Measurements from ENCODE around the gene KCNMA1. TPM values are rescaled to one million over a fixed set of nuclear protein-coding genes. Genes with fewer than 3 reads are reported as not detected.

Gene KCNMA1
- total and polyA plus RNA-seq, 7 experiments from 2014 or later, result 0.42 TPM; not detected in 6

DNA sequence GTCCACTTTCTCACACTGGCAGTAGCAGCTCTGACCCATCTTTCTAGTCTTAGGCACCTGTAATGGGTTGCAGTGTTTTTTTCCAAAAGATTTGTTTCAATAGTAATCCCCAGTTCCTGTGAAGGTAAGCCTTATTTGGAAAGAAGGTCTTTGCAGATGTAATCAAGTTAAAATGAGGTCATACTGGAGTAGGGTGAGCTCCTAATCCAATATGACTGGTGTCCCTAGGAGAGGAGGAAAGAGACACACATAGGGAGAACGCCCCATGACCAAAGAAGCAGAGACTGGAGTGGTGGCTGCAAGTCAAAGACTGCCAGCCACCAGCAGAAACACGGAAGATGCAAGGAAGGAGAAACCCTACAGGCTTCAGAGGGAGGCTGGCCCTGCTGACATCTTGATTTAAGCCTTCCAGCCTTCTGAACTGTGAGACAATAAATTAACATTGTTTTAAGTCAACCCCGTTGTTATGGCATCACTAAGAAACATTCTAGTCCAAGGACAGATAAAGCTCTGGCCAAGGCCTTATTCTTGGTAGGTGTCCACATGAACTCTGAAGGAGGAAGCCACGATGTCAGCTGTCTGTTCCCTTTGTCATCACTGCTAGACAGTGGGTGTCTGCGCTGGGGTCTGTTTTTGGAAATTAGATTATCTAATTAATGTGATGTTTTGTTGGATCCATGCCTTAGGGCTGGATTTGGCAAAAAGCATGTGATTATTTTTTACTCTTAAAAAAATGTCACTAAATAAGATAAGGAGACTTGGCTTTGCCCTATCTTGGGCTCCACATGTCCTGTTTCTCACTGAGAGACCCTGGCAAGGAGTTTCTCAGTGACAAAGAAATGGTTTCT lies 214.9 kb downstream of the KCNMA1 start:
- no peaks in the 10 kb centered on the region for H3K27me3 Mint-ChIP-seq
- ChIA-PET CTCF (no interaction called here), POLR2A (no interaction called here)
- DNase-seq, result no peak
- H3K27me3 ChIP-seq (ENCODE audit: control insufficient read depth in 2 of 2, insufficient read depth in 2 of 2, low read length in 2 of 2), result no peaks in the 10 kb centered on the region
- no peaks in the 10 kb centered on the region for H3K4me1 ChIP-seq (ENCODE audit: control insufficient read depth in 2 of 2, insufficient read depth in 2 of 2, low read length in 2 of 2)
- no peak overlapping the region for H3K27ac Mint-ChIP-seq
- H3K36me3 Mint-ChIP-seq, result no peaks in the 10 kb centered on the region
- H3K36me3 ChIP-seq (ENCODE audit: control insufficient read depth in 2 of 3, insufficient read depth in 3 of 3, low read length in 3 of 3), result no peaks in the 10 kb centered on the region
- no peak overlapping the region for H3K4me3 ChIP-seq (ENCODE audit: low read length)
- no peak overlapping the region for H3K4me3 Mint-ChIP-seq
- no peaks in the 10 kb centered on the region for H3K9me3 ChIP-seq (ENCODE audit: control insufficient read depth in 2 of 3, low read length in 3 of 3)
- intact Hi-C loops (cut with micrococcal nuclease), result no loop called here
- no peaks in the 10 kb centered on the region for H3K4me1 Mint-ChIP-seq
- ATAC-seq, result no peak
- H3K27ac ChIP-seq (ENCODE audit: low read depth, low read length), result no peak overlapping the region
- no peaks in the 10 kb centered on the region for H3K9me3 Mint-ChIP-seq

DNA sequence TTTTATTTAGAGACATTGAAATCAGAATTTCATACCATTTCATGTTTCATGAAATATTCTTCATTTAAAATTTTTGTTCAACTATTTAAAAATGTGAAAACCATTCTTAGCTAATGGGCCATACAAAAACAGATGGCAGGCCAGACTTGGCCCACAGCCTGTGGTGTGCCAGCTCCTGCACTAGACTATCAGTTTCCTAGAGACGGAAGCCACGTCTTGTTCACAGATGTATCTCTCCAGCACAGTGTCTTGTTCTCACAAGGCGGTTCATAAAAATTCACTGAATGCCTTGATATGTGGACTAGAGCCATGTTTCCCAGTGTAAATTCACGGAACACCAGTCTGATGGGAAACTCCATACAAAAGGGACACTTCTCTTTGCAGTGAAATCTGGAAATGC lies 216.0 kb downstream of the KCNMA1 start:
- no peak overlapping the region for H3K27ac ChIP-seq (ENCODE audit: low read depth, low read length)
- H3K36me3 ChIP-seq (ENCODE audit: control insufficient read depth in 2 of 3, insufficient read depth in 3 of 3, low read length in 3 of 3), result no peaks in the 10 kb centered on the region
- H3K4me1 Mint-ChIP-seq, result no peaks in the 10 kb centered on the region
- no peak for DNase-seq
- no peaks in the 10 kb centered on the region for H3K4me1 ChIP-seq (ENCODE audit: control insufficient read depth in 2 of 2, insufficient read depth in 2 of 2, low read length in 2 of 2)
- intact Hi-C loops (cut with micrococcal nuclease), result no loop called here
- H3K27me3 Mint-ChIP-seq, result peaks cover 0 to 6% (median 0%) of the 10 kb centered on the region in 5 donors
- no peak overlapping the region for H3K27ac Mint-ChIP-seq
- no peaks in the 10 kb centered on the region for H3K36me3 Mint-ChIP-seq
- CTCF ChIA-PET, result no interaction called here
- no peaks in the 10 kb centered on the region for H3K27me3 ChIP-seq (ENCODE audit: control insufficient read depth in 2 of 2, insufficient read depth in 2 of 2, low read length in 2 of 2)
- no peak for ATAC-seq
- H3K4me3 Mint-ChIP-seq, result no peak overlapping the region
- no peaks in the 10 kb centered on the region for H3K9me3 ChIP-seq (ENCODE audit: control insufficient read depth in 2 of 3, low read length in 3 of 3)
- no peaks in the 10 kb centered on the region for H3K9me3 Mint-ChIP-seq
- no peak overlapping the region for H3K4me3 ChIP-seq (ENCODE audit: low read length)
- POLR2A ChIA-PET, result no interaction called here

DNA sequence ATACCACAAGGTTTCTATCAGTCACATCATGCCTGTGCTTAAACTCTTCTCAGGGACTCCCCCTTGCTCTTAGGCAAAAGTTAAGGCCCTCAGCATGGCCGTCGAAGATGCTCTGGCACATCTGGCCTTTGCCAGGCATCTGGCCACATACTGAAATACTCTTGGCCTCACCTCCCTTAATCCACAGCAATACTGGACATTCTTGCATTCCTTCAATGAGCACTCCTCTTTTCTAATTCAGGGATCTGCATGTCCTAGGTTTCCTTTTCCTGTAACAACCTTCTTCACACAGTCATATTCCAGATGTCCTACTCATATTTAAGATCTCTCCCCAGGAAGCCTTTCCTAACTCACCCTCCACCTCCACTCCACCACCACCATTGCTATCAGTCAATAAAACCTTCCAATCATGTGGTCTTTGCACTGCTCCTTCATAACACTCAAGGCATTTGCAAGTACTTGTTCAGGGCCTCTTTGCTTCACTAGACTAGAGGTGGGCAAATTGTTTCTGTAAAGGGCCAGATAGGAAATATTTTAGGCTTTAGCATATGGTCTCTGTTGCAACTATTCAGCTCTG lies 216.6 kb downstream of the KCNMA1 start:
- no peak overlapping the region for H3K27ac Mint-ChIP-seq
- ChIA-PET CTCF (no interaction called here), POLR2A (no interaction called here)
- peaks cover 0 to 6% (median 0%) of the 10 kb centered on the region in 5 donors for H3K27me3 Mint-ChIP-seq
- DNase-seq, result no peak
- no peak overlapping the region for H3K4me3 Mint-ChIP-seq
- no peaks in the 10 kb centered on the region for H3K36me3 Mint-ChIP-seq
- Histone ChIP-seq H3K9me3 (ENCODE audit: control insufficient read depth in 2 of 3, low read length in 3 of 3) (no peaks in the 10 kb centered on the region), H3K27ac (ENCODE audit: low read depth, low read length) (no peak overlapping the region), H3K27me3 (ENCODE audit: control insufficient read depth in 2 of 2, insufficient read depth in 2 of 2, low read length in 2 of 2) (no peaks in the 10 kb centered on the region), H3K36me3 (ENCODE audit: control insufficient read depth in 2 of 3, insufficient read depth in 3 of 3, low read length in 3 of 3) (no peaks in the 10 kb centered on the region), H3K4me3 (ENCODE audit: low read length) (no peak overlapping the region), H3K4me1 (ENCODE audit: control insufficient read depth in 2 of 2, insufficient read depth in 2 of 2, low read length in 2 of 2) (no peaks in the 10 kb centered on the region)
- intact Hi-C loops (cut with micrococcal nuclease), result no loop called here
- H3K4me1 Mint-ChIP-seq, result no peaks in the 10 kb centered on the region
- ATAC-seq, result no peak
- no peaks in the 10 kb centered on the region for H3K9me3 Mint-ChIP-seq

DNA sequence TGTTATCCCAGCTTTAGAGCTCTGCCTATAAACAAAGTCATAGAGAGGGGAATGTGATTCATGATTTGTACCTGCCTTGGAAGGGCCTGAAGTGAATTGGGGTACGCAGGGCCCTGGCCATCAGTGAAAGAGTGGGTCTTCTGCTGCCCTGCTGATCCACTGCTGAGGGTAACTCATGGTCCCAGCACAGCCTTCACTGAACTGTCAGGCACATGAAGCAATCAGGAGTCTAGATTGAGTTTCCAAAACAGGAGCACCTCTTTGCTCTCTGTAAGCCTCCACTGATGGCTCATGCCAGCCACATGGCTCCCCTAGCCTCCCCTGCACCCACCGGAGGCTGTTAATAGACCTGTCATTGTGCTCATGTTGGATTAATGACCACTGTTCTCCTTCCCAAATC lies 217.6 kb downstream of the KCNMA1 start:
- H3K36me3 ChIP-seq (ENCODE audit: control insufficient read depth in 2 of 3, insufficient read depth in 3 of 3, low read length in 3 of 3), result no peaks in the 10 kb centered on the region
- H3K27ac ChIP-seq (ENCODE audit: low read depth, low read length), result no peak overlapping the region
- H3K9me3 ChIP-seq (ENCODE audit: control insufficient read depth in 2 of 3, low read length in 3 of 3), result no peaks in the 10 kb centered on the region
- H3K4me3 ChIP-seq (ENCODE audit: low read length), result no peak overlapping the region
- DNase-seq, result no peak
- ChIA-PET CTCF (no interaction called here), POLR2A (no interaction called here)
- Mint-ChIP-seq H3K27ac (no peak overlapping the region), H3K4me3 (no peak overlapping the region), H3K36me3 (no peaks in the 10 kb centered on the region), H3K9me3 (no peaks in the 10 kb centered on the region), H3K27me3 (peaks cover 0 to 6% (median 0%) of the 10 kb centered on the region in 5 donors), H3K4me1 (no peaks in the 10 kb centered on the region)
- ATAC-seq, result no peak
- intact Hi-C loops (cut with micrococcal nuclease), result no loop called here
- no peaks in the 10 kb centered on the region for H3K27me3 ChIP-seq (ENCODE audit: control insufficient read depth in 2 of 2, insufficient read depth in 2 of 2, low read length in 2 of 2)
- H3K4me1 ChIP-seq (ENCODE audit: control insufficient read depth in 2 of 2, insufficient read depth in 2 of 2, low read length in 2 of 2), result no peaks in the 10 kb centered on the region

- Mint-ChIP-seq H3K4me3 (no peak overlapping the region), H3K27me3 (peaks cover 0 to 6% (median 0%) of the 10 kb centered on the region in 5 donors)
- H3K9me3 ChIP-seq (ENCODE audit: control insufficient read depth in 2 of 3, low read length in 3 of 3), result no peaks in the 10 kb centered on the region
These were observed 218.6 kb downstream of the KCNMA1 start for GRCh38 chr10:77419056-77419455.

DNA sequence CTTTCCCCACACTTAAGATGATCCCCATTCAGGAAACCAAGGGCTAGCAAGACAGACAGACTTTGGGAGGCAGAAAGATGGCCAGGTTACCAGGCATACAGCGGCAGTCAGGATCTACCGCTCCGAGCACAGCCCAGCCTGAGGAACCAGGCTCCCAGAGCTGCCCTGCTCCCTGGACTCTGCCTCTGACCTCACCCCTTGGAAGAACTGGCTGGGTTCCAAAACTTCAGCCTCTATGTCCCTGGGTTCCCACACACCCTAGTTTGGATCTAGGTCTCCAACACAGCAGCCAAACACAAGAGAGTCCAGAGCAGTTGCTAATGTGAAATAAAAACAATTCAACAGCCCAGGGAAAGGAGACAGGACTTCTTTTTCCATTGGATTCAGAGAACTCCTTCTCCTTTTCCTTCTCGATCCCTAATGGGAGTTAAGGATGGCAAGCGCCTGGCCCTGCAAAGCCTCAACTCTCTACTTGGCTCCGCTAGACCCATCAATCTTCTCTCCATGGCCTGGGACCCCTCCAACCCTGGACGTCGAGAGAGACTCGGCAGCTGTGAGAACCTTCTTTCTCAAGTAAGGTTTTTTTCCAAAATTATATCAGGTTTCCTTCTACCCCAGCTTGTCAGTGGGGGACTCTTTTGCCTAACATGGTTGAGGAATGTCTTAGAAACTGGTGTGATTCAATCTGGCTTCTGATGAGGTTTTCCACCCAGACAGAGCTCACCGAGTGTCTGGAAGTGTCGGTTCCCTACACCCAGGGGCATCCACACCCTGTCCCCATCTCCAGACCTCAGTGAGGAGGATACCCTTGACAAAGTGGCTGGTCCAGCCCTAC lies 219.6 kb downstream of the KCNMA1 start:
- intact Hi-C loops (cut with micrococcal nuclease), result no loop called here
- Histone ChIP-seq H3K9me3 (ENCODE audit: control insufficient read depth in 2 of 3, low read length in 3 of 3) (no peaks in the 10 kb centered on the region), H3K27ac (ENCODE audit: low read depth, low read length) (no peak overlapping the region), H3K27me3 (ENCODE audit: control insufficient read depth in 2 of 2, insufficient read depth in 2 of 2, low read length in 2 of 2) (no peaks in the 10 kb centered on the region), H3K4me3 (ENCODE audit: low read length) (no peak overlapping the region), H3K36me3 (ENCODE audit: control insufficient read depth in 2 of 3, insufficient read depth in 3 of 3, low read length in 3 of 3) (no peaks in the 10 kb centered on the region), H3K4me1 (ENCODE audit: control insufficient read depth in 2 of 2, insufficient read depth in 2 of 2, low read length in 2 of 2) (no peaks in the 10 kb centered on the region)
- H3K4me1 Mint-ChIP-seq, result no peaks in the 10 kb centered on the region
- ATAC-seq (no peak), DNase-seq (no peak)
- ChIA-PET POLR2A (no interaction called here), CTCF (no interaction called here)
- H3K27ac Mint-ChIP-seq, result no peak overlapping the region
- no peaks in the 10 kb centered on the region for H3K36me3 Mint-ChIP-seq
- H3K4me3 Mint-ChIP-seq, result no peak overlapping the region
- H3K9me3 Mint-ChIP-seq, result no peaks in the 10 kb centered on the region
- peaks cover 0 to 6% (median 0%) of the 10 kb centered on the region in 5 donors for H3K27me3 Mint-ChIP-seq

More at GRCh38 chr10:77419056-77419455, 218.6 kb downstream of the KCNMA1 start:
- Histone ChIP-seq H3K27me3 (ENCODE audit: control insufficient read depth in 2 of 2, insufficient read depth in 2 of 2, low read length in 2 of 2) (no peaks in the 10 kb centered on the region), H3K4me1 (ENCODE audit: control insufficient read depth in 2 of 2, insufficient read depth in 2 of 2, low read length in 2 of 2) (no peaks in the 10 kb centered on the region), H3K4me3 (ENCODE audit: low read length) (no peak overlapping the region), H3K27ac (ENCODE audit: low read depth, low read length) (no peak overlapping the region), H3K36me3 (ENCODE audit: control insufficient read depth in 2 of 3, insufficient read depth in 3 of 3, low read length in 3 of 3) (no peaks in the 10 kb centered on the region)
- CTCF ChIA-PET, result no interaction called here
- Mint-ChIP-seq H3K4me1 (no peaks in the 10 kb centered on the region), H3K9me3 (no peaks in the 10 kb centered on the region), H3K27ac (no peak overlapping the region), H3K36me3 (no peaks in the 10 kb centered on the region)
- POLR2A ChIA-PET, result no interaction called here
- no peak for DNase-seq
- no peak for ATAC-seq
- intact Hi-C loops (cut with micrococcal nuclease), result no loop called here

All from naive thymus-derived CD4-positive, alpha-beta T cell (primary cell).